Mesenchymal stem cell (in vitro differentiated cells and primary cell): ENCODE results near the gene MAP4.

Experiments used
- DNase-seq: peaks from one replicate; pipeline ENCODE4 v3.0.0-alpha.2; 2013
- H2AFZ ChIP-seq: one replicate; pipeline ENCODE4 v1.6.1; 2013; ENCODE audit warnings: low read depth, mild to moderate bottlenecking, control low read depth, inconsistent platforms, low read length, moderate library complexity
- H2AK5ac ChIP-seq: 2 replicates; pipeline ENCODE4 v1.6.1; 2013; ENCODE audit warnings: low read length, moderate library complexity, mild to moderate bottlenecking, inconsistent platforms; ENCODE audit not compliant: severe bottlenecking
- H2BK120ac ChIP-seq: one replicate; pipeline ENCODE4 v1.6.1; 2013; ENCODE audit warnings: low read depth, mild to moderate bottlenecking, inconsistent platforms, low read length, moderate library complexity
- H2BK12ac ChIP-seq, 2 experiments: one replicate each; pipeline ENCODE4 v1.6.1; 2013; ENCODE audit warnings: inconsistent platforms in 2 of 2, low read length in 2 of 2, mild to moderate bottlenecking in 2 of 2, moderate library complexity in 2 of 2, control low read depth in 1 of 2
- H2BK15ac ChIP-seq: one replicate; pipeline ENCODE4 v1.6.1; 2013; ENCODE audit warnings: mild to moderate bottlenecking, low read depth, inconsistent platforms; ENCODE audit not compliant: poor library complexity, severe bottlenecking
- H2BK5ac ChIP-seq: 2 replicates; pipeline ENCODE4 v1.6.1; 2013; ENCODE audit warnings: low read depth, mild to moderate bottlenecking, low read length, control low read depth, inconsistent platforms; ENCODE audit not compliant: poor library complexity, severe bottlenecking
- H3K14ac ChIP-seq, 2 experiments: one replicate each; pipeline ENCODE4 v1.6.1; 2013; ENCODE audit warnings: inconsistent platforms in 2 of 2, low read length in 2 of 2, control low read depth in 1 of 2, mild to moderate bottlenecking in 1 of 2, moderate library complexity in 1 of 2
- H3K18ac ChIP-seq, 2 experiments: one replicate each; pipeline ENCODE4 v1.6.1; 2013; ENCODE audit warnings: inconsistent platforms in 2 of 2, low read length in 2 of 2, control low read depth in 1 of 2, low read depth in 1 of 2, mild to moderate bottlenecking in 1 of 2
- H3K23ac ChIP-seq, 2 experiments: one replicate each; pipeline ENCODE4 v1.6.1; 2013; ENCODE audit warnings: inconsistent platforms in 2 of 2, low read length in 2 of 2, mild to moderate bottlenecking in 2 of 2, moderate library complexity in 2 of 2, control low read depth in 1 of 2
- H3K27ac ChIP-seq: 2 replicates; pipeline ENCODE4 v1.5.1; 2013; ENCODE audit warnings: mild to moderate bottlenecking, moderate library complexity, low read length, control low read depth, inconsistent platforms; ENCODE audit not compliant: poor library complexity, severe bottlenecking
- H3K27me3 ChIP-seq, 2 experiments: 2 replicates each; pipeline versions ENCODE4 v1.6.1 to v1.7.0; 2013; ENCODE audit warnings: low read length in 2 of 2, mild to moderate bottlenecking in 2 of 2, moderate library complexity in 2 of 2, control low read depth in 1 of 2, inconsistent platforms in 1 of 2; ENCODE audit not compliant: control insufficient read depth in 1 of 2, insufficient read depth in 1 of 2
- H3K36me3 ChIP-seq, 2 experiments: 2 replicates each; pipeline versions ENCODE4 v1.6.1 to v1.7.0; 2013; ENCODE audit warnings: low read length in 2 of 2, control low read depth in 1 of 2, inconsistent platforms in 1 of 2, low read depth in 1 of 2, mild to moderate bottlenecking in 1 of 2; ENCODE audit not compliant: insufficient read depth in 2 of 2, control insufficient read depth in 1 of 2
- H3K4ac ChIP-seq, 2 experiments: one replicate each; pipeline ENCODE4 v1.6.1; 2013; ENCODE audit warnings: inconsistent platforms in 2 of 2, low read length in 2 of 2, mild to moderate bottlenecking in 2 of 2, moderate library complexity in 2 of 2, control low read depth in 1 of 2, low read depth in 1 of 2
- H3K4me1 ChIP-seq: 2 replicates; pipeline ENCODE4 v1.6.1; 2013; ENCODE audit warnings: low read depth, low read length, control low read depth; ENCODE audit not compliant: control insufficient read depth, insufficient read depth
- H3K4me2 ChIP-seq: 2 replicates; pipeline ENCODE4 v1.6.1; 2013; ENCODE audit warnings: low read length, mild to moderate bottlenecking, inconsistent platforms; ENCODE audit not compliant: poor library complexity, severe bottlenecking
- H3K4me3 ChIP-seq, 2 experiments: 2 replicates each; pipeline versions ENCODE4 v1.5.1 to v1.7.0; 2013; ENCODE audit warnings: low read length in 2 of 2, mild to moderate bottlenecking in 2 of 2, control low read depth in 1 of 2, low read depth in 1 of 2; ENCODE audit not compliant: insufficient read depth in 1 of 2
- H3K79me1 ChIP-seq: replicated peaks from 2 replicates; pipeline ENCODE4 v1.6.1; 2013; ENCODE audit warnings: mild to moderate bottlenecking, control low read depth, low read length, inconsistent platforms; ENCODE audit not compliant: poor library complexity, severe bottlenecking
- H3K9ac ChIP-seq: 2 replicates; pipeline ENCODE4 v1.7.0; 2013; ENCODE audit warnings: mild to moderate bottlenecking, low read length, moderate library complexity
- H3K9me3 ChIP-seq: 2 replicates; pipeline ENCODE4 v1.7.0; 2013; ENCODE audit warnings: mild to moderate bottlenecking, low read length; ENCODE audit not compliant: control insufficient read depth
- H4K8ac ChIP-seq: one replicate; pipeline ENCODE4 v1.6.1; 2013; ENCODE audit warnings: inconsistent platforms, mild to moderate bottlenecking, low read length, moderate library complexity
- H4K91ac ChIP-seq: one replicate; pipeline ENCODE4 v1.6.1; 2013; ENCODE audit warnings: mild to moderate bottlenecking, low read length, inconsistent platforms
- WGBS: methylation state at CpG from one replicate; pipeline ENCODE4 v1.1.7; 2013; ENCODE audit warnings: mixed read lengths; 5-methylcytosine and 5-hydroxymethylcytosine counted together

Gene MAP4

DNA sequence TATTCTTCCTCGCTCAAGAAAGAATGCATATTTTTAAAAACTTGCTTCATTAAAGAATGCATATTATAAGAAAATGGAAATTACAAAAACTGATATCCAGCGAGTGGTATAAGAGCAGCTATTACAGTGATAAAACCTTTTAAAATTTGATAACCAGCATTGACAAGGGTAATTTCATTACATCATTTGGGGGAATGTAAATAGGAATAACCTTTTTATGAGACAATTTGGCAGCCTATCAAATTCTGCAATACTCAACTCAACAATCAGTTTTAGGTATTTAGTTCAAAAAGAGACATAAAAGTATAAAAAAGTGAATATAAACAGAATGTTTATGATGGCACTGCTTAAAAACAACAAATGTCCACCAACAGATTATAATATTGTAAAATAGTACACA, 35.4 kb downstream of the MAP4 start:
- Histone ChIP-seq H2BK12ac (no peak overlapping the region), H3K9ac (no peak overlapping the region), H3K14ac (no peak overlapping the region), H3K27ac (no peak overlapping the region), H3K27me3 (no peaks in the 10 kb centered on the region), H3K4me3 (no peak overlapping the region), H3K23ac (no peak overlapping the region), H3K79me1 (peaks cover 7% of the 10 kb centered on the region), H4K8ac (no peak overlapping the region), H2BK120ac (no peak overlapping the region), H2AFZ (no peak overlapping the region), H2BK15ac (no peak overlapping the region), H3K4me1 (peaks cover 9% of the 10 kb centered on the region), H3K4ac (no peak overlapping the region), H4K91ac (no peak overlapping the region), H2BK5ac (no peak overlapping the region), H2AK5ac (no peak overlapping the region), H3K36me3 (peaks cover 0 to 22% of the 10 kb centered on the region in 2 experiments), H3K4me2 (no peak overlapping the region), H3K18ac (no peak overlapping the region), H3K9me3 (no peaks in the 10 kb centered on the region)
- no peak for DNase-seq
- 100% methylated on average over 1 of the region's 2 CpGs for WGBS

DNA sequence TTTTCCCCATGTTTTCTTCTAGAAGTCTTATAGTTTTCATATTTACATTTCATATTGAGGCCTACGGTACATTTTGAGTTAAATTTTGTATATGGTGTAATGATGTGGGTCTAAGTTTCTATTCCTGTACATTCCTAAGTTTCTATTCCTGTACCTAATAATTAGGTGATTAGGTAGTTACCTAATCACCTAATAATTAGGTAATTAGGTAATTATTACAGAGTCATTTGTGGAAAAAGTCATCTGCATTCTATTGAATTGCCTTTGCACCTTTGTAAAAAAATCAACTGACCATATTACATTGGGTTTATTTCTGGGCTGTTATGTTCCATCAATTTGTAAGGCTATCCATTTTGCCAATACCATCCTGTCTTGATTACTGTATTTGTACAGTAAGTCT, 37.1 kb downstream of the MAP4 start:
- Histone ChIP-seq H3K27me3 (no peaks in the 10 kb centered on the region), H3K4me1 (peaks cover 4% of the 10 kb centered on the region), H2BK12ac (no peak overlapping the region), H3K36me3 (peaks cover 0 to 29% of the 10 kb centered on the region in 2 experiments), H3K9me3 (no peaks in the 10 kb centered on the region), H3K4me2 (no peak overlapping the region), H2AFZ (no peak overlapping the region), H3K18ac (no peak overlapping the region), H3K27ac (no peak overlapping the region), H2BK5ac (no peak overlapping the region), H4K91ac (no peak overlapping the region), H3K4ac (no peak overlapping the region), H2BK120ac (no peak overlapping the region), H3K9ac (no peak overlapping the region), H3K79me1 (peaks cover 10% of the 10 kb centered on the region), H2BK15ac (no peak overlapping the region), H3K23ac (no peak overlapping the region), H3K4me3 (no peak overlapping the region), H2AK5ac (no peak overlapping the region), H3K14ac (no peak overlapping the region), H4K8ac (no peak overlapping the region)
- WGBS = no CpG with 5 or more reads among the region's 1 CpG
- no peak for DNase-seq

DNA sequence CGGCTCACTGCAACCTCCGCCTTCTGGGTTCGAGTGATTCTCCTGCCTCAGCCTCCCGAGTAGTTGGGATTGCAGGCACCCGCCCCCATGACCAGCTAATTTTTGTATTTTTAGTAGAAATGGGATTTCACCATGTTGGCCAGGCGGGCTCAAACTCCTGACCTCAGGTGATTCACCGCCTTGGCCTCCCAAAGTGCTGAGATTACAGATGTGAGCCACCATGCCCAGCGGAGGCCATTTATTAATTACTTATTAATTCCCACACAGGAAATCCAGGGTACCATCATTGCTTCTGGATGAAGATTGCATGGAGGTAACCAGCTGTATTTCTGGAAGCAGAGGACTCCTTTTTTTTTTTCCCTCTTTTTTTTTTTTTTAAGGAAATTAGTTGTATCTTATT, 37.8 kb downstream of the MAP4 start:
- Histone ChIP-seq H3K4ac (no peak overlapping the region), H3K4me2 (no peak overlapping the region), H3K18ac (no peak overlapping the region), H3K79me1 (peaks cover 10% of the 10 kb centered on the region), H3K23ac (no peak overlapping the region), H3K27me3 (no peaks in the 10 kb centered on the region), H3K9ac (no peak overlapping the region), H3K4me1 (peaks cover 4% of the 10 kb centered on the region), H2AK5ac (no peak overlapping the region), H2AFZ (no peak overlapping the region), H2BK120ac (no peak overlapping the region), H3K14ac (no peak overlapping the region), H3K4me3 (no peak overlapping the region), H4K8ac (no peak overlapping the region), H3K27ac (peak overlapping the region; percentile 35), H3K9me3 (no peaks in the 10 kb centered on the region), H2BK12ac (no peak overlapping the region), H2BK15ac (no peak overlapping the region), H2BK5ac (no peak overlapping the region), H3K36me3 (peaks cover 0 to 35% of the 10 kb centered on the region in 2 experiments), H4K91ac (no peak overlapping the region)
- 96% methylated on average over 7 of the region's 8 CpGs for WGBS
- no peak for DNase-seq

DNA sequence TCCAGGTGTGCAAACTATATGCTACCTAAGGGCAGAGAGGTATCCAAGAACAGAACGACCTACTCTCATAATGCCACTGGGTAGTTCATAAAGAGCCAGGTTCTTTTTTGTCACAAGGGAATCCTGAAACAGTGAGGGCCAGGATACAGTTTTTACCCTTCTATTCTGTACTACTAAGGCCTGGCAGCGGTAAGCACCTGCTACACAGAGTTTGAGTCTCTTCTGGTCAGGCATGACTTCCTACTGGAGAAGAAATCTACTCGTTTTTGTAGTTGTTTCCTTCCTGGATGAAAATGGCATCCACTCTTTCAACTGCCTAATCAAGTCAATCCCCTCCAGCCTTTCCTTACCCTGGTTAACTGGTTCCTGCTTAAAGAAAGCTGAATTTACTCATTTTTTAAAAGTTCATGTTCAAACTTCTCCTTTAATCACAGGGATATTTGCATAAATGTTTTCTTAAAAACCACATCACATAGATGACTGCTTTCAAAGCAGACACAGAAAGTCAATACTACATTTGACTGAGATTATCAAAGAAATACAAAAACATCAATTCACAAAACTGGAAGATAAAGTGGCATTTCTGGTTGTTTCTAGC, 40.0 kb downstream of the MAP4 start:
- H2AK5ac ChIP-seq = no peak overlapping the region
- peak overlapping the region; percentile 5 for H2BK120ac ChIP-seq
- H2BK12ac ChIP-seq = no peak overlapping the region
- H3K4ac ChIP-seq = no peak overlapping the region
- no peaks in the 10 kb centered on the region for H3K27me3 ChIP-seq
- H3K4me2 ChIP-seq = no peak overlapping the region
- DNase-seq = no peak
- no peak overlapping the region for H2BK5ac ChIP-seq
- H3K18ac ChIP-seq = no peak overlapping the region
- H3K23ac ChIP-seq = no peak overlapping the region
- no peak overlapping the region for H3K4me3 ChIP-seq
- H3K79me1 ChIP-seq = peaks cover 11% of the 10 kb centered on the region
- no peak overlapping the region for H3K14ac ChIP-seq
- no peak overlapping the region for H4K91ac ChIP-seq
- no peak overlapping the region for H2BK15ac ChIP-seq
- peaks cover 0 to 41% of the 10 kb centered on the region in 2 experiments for H3K36me3 ChIP-seq
- no peak overlapping the region for H2AFZ ChIP-seq
- H3K4me1 ChIP-seq = peaks cover 4% of the 10 kb centered on the region
- no peak overlapping the region for H4K8ac ChIP-seq
- no peak overlapping the region for H3K9ac ChIP-seq
- WGBS = 96% methylated on average over 3 of the region's 3 CpGs
- H3K9me3 ChIP-seq = no peaks in the 10 kb centered on the region
- H3K27ac ChIP-seq = no peak overlapping the region
